Measurements from ENCODE around the gene PNPLA7.

Gene PNPLA7

DNA sequence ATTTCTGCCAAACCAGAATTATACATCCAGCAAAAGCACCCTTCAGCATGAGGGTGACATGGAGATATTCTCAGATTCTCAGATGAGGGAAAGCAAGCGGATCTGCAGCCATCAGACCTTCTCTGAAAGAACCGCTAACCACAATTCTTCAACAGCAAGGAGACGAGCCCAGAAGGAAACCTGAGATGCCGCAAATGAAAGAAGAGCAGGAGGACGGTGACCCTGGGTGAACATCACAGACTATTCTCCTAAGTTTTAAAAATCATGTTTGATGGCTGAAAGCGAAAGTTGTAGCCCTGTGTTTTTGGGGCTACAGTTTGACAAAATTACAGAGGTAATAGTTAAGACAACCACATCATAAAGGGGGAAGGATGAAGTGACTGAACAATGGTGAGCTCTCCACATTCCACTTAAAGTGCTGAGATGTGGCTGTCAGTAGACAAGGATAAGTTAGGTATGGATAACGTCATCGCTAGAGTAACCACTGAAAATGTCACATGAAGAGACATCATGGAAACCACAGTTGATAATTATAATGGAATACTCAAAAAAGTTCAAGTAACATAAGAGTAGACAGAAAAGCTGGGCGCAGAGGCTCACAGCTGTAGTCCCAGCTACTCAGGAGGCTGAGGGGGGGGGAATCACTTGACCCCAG is 59.5 kb downstream of the PNPLA7 start:
- H3K27ac ChIP-seq (ENCODE audit: low read depth, low read length), result no peak overlapping the region
- H3K9me3 ChIP-seq (ENCODE audit: control insufficient read depth in 5 of 5, low read length in 5 of 5), result no peaks in the 10 kb centered on the region
- peaks cover 0 to 45% (median 26%) of the 10 kb centered on the region in 5 donors for H3K36me3 ChIP-seq (ENCODE audit: control insufficient read depth in 5 of 5, insufficient read depth in 5 of 5, low read length in 5 of 5)
- peaks cover 0 to 8% (median 4%) of the 10 kb centered on the region in 5 donors for H3K4me1 ChIP-seq (ENCODE audit: control insufficient read depth in 5 of 5, insufficient read depth in 5 of 5, low read length in 5 of 5)
- H3K27me3 ChIP-seq (ENCODE audit: control insufficient read depth in 5 of 5, insufficient read depth in 4 of 5, low read length in 5 of 5), result no peaks in the 10 kb centered on the region
- no peak overlapping the region for H3K9ac ChIP-seq (ENCODE audit: low read length in 5 of 5)
- no peak overlapping the region for H3K4me3 ChIP-seq (ENCODE audit: low read depth in 1 of 5, low read length in 5 of 5)

DNA sequence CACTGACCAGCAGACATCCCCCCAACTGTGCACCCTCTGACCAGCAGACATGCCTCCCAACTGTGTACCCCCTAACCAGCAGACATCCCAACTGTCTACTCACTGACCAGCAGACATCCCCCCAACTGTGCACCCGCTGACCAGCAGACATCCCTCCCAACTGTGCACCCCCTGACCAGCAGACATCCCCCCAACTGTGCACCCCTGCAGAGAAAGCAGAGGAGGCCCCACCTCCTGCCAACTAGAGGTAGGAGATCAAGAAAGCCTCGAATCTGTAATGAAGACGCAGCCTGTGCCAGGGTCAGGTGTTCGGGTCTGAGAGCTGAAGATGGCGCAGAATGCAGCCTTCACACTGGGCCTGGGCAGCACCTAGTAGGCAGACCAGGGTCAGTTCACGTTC is 61.3 kb downstream of the PNPLA7 start:
- H3K9ac ChIP-seq (ENCODE audit: low read length in 5 of 5), result peak overlapping the region in 1 of 5 donors; percentile 13
- H3K36me3 ChIP-seq (ENCODE audit: control insufficient read depth in 5 of 5, insufficient read depth in 5 of 5, low read length in 5 of 5), result peaks cover 0 to 39% (median 22%) of the 10 kb centered on the region in 5 donors
- H3K9me3 ChIP-seq (ENCODE audit: control insufficient read depth in 5 of 5, low read length in 5 of 5), result no peaks in the 10 kb centered on the region
- no peaks in the 10 kb centered on the region for H3K27me3 ChIP-seq (ENCODE audit: control insufficient read depth in 5 of 5, insufficient read depth in 4 of 5, low read length in 5 of 5)
- H3K4me3 ChIP-seq (ENCODE audit: low read depth in 1 of 5, low read length in 5 of 5), result no peak overlapping the region
- peaks cover 0 to 2% (median 1%) of the 10 kb centered on the region in 5 donors for H3K4me1 ChIP-seq (ENCODE audit: control insufficient read depth in 5 of 5, insufficient read depth in 5 of 5, low read length in 5 of 5)
- H3K27ac ChIP-seq (ENCODE audit: low read depth, low read length), result no peak overlapping the region

DNA sequence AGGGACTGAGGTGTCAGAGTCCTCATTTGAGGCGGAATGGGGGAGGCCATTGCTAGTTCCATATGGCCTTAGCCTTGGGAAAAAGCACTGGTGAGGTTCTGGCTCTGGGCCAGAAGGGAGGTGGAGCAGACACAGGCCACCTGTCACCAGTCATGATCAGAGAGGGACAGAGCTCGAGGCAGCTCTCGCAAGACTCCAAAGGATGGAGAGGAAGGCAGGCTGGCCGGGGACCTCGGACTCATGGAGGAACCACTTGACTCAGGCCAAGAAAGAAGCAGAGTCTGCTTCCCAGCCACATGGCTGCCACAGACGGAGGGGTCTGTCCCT is 61.9 kb downstream of the PNPLA7 start:
- no peak overlapping the region for H3K9ac ChIP-seq (ENCODE audit: low read length in 5 of 5)
- no peaks in the 10 kb centered on the region for H3K27me3 ChIP-seq (ENCODE audit: control insufficient read depth in 5 of 5, insufficient read depth in 4 of 5, low read length in 5 of 5)
- H3K27ac ChIP-seq (ENCODE audit: low read depth, low read length), result no peak overlapping the region
- H3K36me3 ChIP-seq (ENCODE audit: control insufficient read depth in 5 of 5, insufficient read depth in 5 of 5, low read length in 5 of 5), result peaks cover 0 to 39% (median 22%) of the 10 kb centered on the region in 5 donors
- no peak overlapping the region for H3K4me3 ChIP-seq (ENCODE audit: low read depth in 1 of 5, low read length in 5 of 5)
- no peaks in the 10 kb centered on the region for H3K4me1 ChIP-seq (ENCODE audit: control insufficient read depth in 5 of 5, insufficient read depth in 5 of 5, low read length in 5 of 5)
- no peaks in the 10 kb centered on the region for H3K9me3 ChIP-seq (ENCODE audit: control insufficient read depth in 5 of 5, low read length in 5 of 5)

DNA sequence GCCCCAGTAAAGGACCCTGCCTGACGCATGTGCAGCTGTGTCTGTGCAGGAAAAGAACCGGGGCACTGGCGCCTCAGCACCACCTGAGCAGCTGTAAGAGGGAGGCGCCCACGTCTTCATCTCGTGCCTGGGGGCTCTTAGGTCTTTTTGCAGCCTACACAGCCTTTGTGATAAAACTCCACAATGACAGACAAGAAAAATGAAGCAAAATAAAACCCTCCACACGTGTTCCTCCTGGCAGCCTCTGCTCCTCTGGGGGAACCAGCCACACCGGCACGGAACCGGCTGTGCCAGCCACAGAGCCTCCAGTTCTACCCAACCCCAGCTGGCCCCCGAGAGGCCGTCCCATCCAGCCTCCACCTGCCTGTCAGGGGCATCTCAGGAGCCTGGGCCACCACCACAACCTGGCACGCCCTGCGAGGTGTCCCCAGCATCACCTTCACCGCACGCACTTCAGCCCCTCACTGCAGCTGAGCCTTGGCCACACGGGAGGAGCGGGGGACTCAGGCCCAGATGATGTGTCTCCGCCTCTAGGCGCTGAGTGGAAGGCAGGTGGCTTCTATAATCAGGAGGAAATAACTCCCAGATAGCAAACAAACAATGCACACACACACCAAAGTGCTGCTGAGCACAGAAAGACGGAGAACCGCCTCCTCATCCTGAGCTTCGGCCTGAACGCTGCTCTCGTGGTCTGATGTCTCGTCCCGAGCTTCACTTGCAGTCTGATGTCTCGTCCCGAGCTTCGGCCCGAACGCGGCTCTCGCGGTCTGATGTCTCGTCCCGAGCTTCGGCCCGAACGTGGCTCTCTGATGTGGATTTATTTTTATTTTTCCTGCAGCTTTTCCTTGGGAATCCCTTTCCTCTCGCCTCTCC is 62.5 kb downstream of the PNPLA7 start:
- Histone ChIP-seq H3K4me3 (ENCODE audit: low read depth in 1 of 5, low read length in 5 of 5) (no peak overlapping the region), H3K4me1 (ENCODE audit: control insufficient read depth in 5 of 5, insufficient read depth in 5 of 5, low read length in 5 of 5) (peaks cover 0 to under 1% (median 0%) of the 10 kb centered on the region in 5 donors), H3K36me3 (ENCODE audit: control insufficient read depth in 5 of 5, insufficient read depth in 5 of 5, low read length in 5 of 5) (peaks cover 0 to 39% (median 22%) of the 10 kb centered on the region in 5 donors), H3K27me3 (ENCODE audit: control insufficient read depth in 5 of 5, insufficient read depth in 4 of 5, low read length in 5 of 5) (no peaks in the 10 kb centered on the region), H3K9me3 (ENCODE audit: control insufficient read depth in 5 of 5, low read length in 5 of 5) (no peaks in the 10 kb centered on the region), H3K9ac (ENCODE audit: low read length in 5 of 5) (no peak overlapping the region), H3K27ac (ENCODE audit: low read depth, low read length) (no peak overlapping the region)

DNA sequence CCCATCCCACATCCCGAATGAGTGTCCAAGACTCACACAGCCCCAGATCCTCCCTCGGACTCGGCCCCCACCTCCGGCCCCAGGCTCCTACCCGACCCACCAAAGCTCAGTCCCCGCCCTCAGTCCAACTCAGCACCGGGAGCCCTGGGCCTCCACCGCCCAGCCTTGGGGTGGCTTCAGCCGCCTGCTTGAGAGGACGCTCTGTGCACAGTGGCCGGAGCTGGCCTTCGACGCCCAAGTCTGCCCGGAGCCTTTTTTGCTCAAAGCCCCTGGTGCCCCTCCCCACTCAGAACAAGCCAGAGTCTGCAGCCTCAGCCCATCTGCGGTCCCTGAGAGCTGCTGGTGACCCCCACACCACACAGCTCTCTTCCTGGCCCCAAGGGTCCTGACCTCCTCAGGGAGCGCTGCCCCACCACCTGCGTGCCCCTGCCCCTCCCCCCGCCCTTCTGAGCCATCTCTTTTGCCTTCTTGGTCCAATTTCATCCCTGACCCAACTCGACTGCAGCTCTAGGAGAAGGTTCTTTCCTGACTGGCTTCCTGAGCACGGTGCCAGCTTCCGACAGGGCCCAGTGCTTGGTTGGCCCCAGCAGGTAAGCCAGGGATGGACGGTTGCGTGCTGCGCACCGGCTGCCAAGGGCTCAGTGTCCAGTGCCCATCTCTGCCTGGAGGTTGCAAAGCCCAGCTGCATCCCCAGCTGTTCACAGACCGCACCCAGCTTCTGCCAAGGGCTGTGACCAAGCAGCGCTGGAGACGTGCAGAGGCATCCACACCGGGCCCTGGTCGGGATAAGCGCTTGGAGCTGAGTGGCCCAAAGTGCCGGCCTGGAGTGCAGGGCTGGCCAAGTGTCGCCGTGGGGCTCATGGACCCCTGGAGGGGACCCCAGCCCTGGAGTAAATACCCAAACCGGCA is 63.4 kb downstream of the PNPLA7 start:
- Histone ChIP-seq H3K9me3 (ENCODE audit: control insufficient read depth in 5 of 5, low read length in 5 of 5) (no peaks in the 10 kb centered on the region), H3K9ac (ENCODE audit: low read length in 5 of 5) (no peak overlapping the region), H3K4me1 (ENCODE audit: control insufficient read depth in 5 of 5, insufficient read depth in 5 of 5, low read length in 5 of 5) (peaks cover 0 to 9% (median 7%) of the 10 kb centered on the region in 5 donors)

DNA sequence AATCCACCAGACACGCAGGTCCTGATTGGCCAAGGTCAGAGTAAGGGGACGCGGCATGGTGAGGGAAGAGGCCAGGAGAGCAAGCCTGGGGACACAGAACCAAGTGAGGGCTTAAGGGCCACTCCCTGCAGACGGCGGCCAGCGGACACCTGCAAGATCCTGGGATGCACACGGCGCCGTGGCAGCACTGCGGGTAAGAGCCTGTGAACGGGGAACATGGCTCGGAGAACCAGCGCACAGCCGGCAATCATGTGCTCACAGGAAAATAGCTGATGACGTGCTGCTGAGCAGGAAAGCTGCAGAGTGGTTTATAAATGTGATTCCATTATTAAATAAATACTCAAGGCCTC is 64.1 kb downstream of the PNPLA7 start:
- Histone ChIP-seq H3K9ac (ENCODE audit: low read length in 5 of 5) (no peak overlapping the region), H3K36me3 (ENCODE audit: control insufficient read depth in 5 of 5, insufficient read depth in 5 of 5, low read length in 5 of 5) (peaks cover 0 to 31% (median 16%) of the 10 kb centered on the region in 5 donors), H3K4me1 (ENCODE audit: control insufficient read depth in 5 of 5, insufficient read depth in 5 of 5, low read length in 5 of 5) (peaks cover 0 to 10% (median 8%) of the 10 kb centered on the region in 5 donors)

More for the DNA sequence above, 63.4 kb downstream of the PNPLA7 start:
- H3K4me3 ChIP-seq (ENCODE audit: low read depth in 1 of 5, low read length in 5 of 5), result no peak overlapping the region
- H3K27me3 ChIP-seq (ENCODE audit: control insufficient read depth in 5 of 5, insufficient read depth in 4 of 5, low read length in 5 of 5), result no peaks in the 10 kb centered on the region
- peaks cover 0 to 37% (median 22%) of the 10 kb centered on the region in 5 donors for H3K36me3 ChIP-seq (ENCODE audit: control insufficient read depth in 5 of 5, insufficient read depth in 5 of 5, low read length in 5 of 5)
- H3K27ac ChIP-seq (ENCODE audit: low read depth, low read length), result no peak overlapping the region

DNA sequence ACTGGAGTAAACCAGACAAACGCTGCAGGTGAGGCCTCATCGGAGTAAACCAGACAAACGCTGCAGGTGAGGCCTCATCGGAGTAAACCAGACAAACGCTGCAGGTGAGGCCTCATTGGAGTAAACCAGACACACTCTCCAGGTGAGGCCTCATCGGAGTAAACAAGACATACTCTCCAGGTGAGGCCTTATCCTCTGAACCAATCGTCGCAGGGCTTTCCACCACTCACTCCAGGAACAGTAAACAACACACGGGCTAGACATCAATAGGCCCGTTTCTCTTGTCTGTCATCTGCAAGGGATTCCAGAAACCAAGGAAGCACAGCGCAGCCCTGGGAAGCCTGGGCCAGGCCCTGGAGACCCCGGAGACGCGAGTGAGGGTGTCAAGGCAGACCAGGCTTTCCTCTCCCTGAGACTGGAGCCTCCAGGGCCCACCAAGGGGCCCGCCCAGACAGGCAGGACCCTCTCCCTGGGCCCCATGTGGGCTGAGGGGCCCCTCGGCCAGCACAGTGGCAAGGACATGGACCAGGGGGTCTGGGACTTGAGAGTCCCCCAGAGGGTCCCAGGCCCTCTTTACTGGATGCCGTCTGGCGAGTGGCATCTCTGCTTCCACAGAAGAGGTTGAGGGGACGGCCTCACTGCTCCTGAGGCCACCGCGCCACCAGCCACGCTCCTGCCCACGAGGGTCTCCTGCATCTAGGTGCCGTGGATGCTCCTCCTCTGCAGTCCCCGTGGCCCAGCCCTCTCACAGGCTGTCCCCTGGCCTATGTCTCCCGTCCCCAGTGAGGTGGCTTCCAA is 64.7 kb downstream of the PNPLA7 start:
- Histone ChIP-seq H3K4me3 (ENCODE audit: low read depth in 1 of 5, low read length in 5 of 5) (no peak overlapping the region), H3K36me3 (ENCODE audit: control insufficient read depth in 5 of 5, insufficient read depth in 5 of 5, low read length in 5 of 5) (peaks cover 0 to 34% (median 18%) of the 10 kb centered on the region in 5 donors), H3K4me1 (ENCODE audit: control insufficient read depth in 5 of 5, insufficient read depth in 5 of 5, low read length in 5 of 5) (peaks cover 0 to 10% (median 8%) of the 10 kb centered on the region in 5 donors), H3K9me3 (ENCODE audit: control insufficient read depth in 5 of 5, low read length in 5 of 5) (no peaks in the 10 kb centered on the region), H3K27ac (ENCODE audit: low read depth, low read length) (no peak overlapping the region), H3K9ac (ENCODE audit: low read length in 5 of 5) (no peak overlapping the region), H3K27me3 (ENCODE audit: control insufficient read depth in 5 of 5, insufficient read depth in 4 of 5, low read length in 5 of 5) (no peaks in the 10 kb centered on the region)

More for the DNA sequence above, 64.1 kb downstream of the PNPLA7 start:
- H3K9me3 ChIP-seq (ENCODE audit: control insufficient read depth in 5 of 5, low read length in 5 of 5), result no peaks in the 10 kb centered on the region
- H3K4me3 ChIP-seq (ENCODE audit: low read depth in 1 of 5, low read length in 5 of 5), result no peak overlapping the region
- no peak overlapping the region for H3K27ac ChIP-seq (ENCODE audit: low read depth, low read length)
- H3K27me3 ChIP-seq (ENCODE audit: control insufficient read depth in 5 of 5, insufficient read depth in 4 of 5, low read length in 5 of 5), result no peaks in the 10 kb centered on the region

DNA sequence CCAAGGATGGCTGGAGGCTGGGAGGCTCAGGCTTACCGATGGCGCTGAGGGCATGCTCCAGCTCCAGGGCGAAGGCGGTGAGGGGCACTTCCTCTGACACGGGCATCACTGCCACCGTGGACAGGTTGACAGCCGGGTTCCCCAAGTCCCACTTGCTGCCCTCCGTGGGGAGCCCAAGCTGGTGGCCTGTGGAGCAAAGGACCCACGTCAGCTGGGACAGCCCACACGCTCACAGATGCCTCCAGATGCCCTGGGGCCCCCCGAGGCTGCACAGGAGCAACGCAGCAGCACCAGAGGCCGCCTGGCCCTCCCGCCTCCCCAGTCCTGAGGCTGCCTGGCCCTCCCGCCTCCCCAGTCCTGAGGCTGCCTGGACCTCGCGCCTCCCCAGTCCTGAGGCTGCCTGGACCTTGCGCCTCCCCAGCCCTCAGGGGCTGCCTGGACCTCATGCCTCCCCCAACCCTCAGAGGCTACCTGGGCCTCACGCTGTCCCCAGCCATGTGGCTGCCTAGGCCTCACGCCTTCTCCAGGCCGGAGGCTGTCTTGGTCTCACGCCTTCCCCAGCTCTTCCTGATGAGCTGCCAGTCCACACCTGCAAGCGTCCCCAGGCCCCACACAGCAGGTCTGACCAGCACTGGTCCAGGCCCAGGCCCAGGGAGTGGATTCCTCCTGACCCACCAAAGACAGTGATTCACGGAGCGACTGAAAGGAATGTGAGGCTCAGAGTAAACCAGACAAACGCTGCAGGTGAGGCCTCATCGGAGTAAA is 65.5 kb downstream of the PNPLA7 start:
- Histone ChIP-seq H3K27ac (ENCODE audit: low read depth, low read length) (no peak overlapping the region), H3K9ac (ENCODE audit: low read length in 5 of 5) (no peak overlapping the region), H3K4me1 (ENCODE audit: control insufficient read depth in 5 of 5, insufficient read depth in 5 of 5, low read length in 5 of 5) (peaks cover 0 to 10% (median 8%) of the 10 kb centered on the region in 5 donors), H3K4me3 (ENCODE audit: low read depth in 1 of 5, low read length in 5 of 5) (no peak overlapping the region), H3K27me3 (ENCODE audit: control insufficient read depth in 5 of 5, insufficient read depth in 4 of 5, low read length in 5 of 5) (no peaks in the 10 kb centered on the region), H3K36me3 (ENCODE audit: control insufficient read depth in 5 of 5, insufficient read depth in 5 of 5, low read length in 5 of 5) (peaks cover 0 to 34% (median 18%) of the 10 kb centered on the region in 5 donors), H3K9me3 (ENCODE audit: control insufficient read depth in 5 of 5, low read length in 5 of 5) (no peaks in the 10 kb centered on the region)
